GM18508 (cell line): ENCODE data around the gene AFDN.
"Not testable (repeated sequence)": the region's sequence is repeated elsewhere in the genome, so short reads cannot be mapped to it uniquely, and the experiment has no call there.

ENCODE experiments used
- ATAC-seq: cut with Tn5 transposase; IDR thresholded peaks from one replicate; pipeline ENCODE4 v1.9.1; 2021; ENCODE audit warnings: moderate number of reproducible peaks; ENCODE audit not compliant: insufficient read depth, unreplicated experiment

The AFDN gene

DNA sequence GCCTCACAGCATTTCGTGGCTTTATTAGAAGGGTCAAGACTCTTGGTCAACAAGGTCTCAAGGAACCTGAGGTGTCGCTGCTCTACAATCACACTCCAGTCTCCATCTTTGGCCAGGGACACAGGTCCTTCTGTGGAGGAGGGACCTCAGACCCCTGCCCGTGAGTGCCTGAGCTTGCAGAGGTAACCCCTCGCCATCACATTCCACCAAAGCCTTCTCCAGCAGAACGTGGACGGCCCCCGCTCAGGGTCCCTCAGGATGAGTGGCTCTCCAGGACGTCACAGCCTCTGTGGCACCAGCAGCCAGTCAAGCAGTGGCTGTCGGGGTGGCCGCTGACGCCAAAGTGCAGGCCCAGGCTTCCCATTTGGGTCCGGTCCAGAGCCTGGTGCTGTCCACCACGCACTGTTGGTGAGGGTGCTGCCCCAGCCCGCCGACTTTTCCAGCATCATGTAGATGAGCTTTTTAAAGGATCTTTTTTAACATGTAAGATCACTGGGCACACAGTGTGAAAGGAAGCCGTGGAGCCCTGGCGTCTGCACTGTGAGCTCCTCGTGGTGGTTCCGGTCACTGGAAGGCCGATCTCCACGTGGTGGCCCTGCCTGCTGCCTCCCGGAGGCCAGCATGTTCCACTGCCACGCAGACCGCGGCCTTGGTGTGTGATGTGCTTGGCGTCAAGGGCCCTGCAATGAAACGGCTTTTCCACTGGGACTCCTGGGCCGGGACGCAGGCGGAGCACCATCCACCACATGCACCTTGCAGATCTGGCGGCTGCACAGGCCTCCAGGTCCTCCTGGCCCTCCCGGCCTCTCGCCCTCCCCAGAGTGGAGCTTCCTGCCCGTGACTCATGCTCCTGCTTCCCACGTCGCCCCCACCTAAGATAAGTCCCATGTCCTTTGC is 162.5 kb downstream of the AFDN start:
- no peak for ATAC-seq

DNA sequence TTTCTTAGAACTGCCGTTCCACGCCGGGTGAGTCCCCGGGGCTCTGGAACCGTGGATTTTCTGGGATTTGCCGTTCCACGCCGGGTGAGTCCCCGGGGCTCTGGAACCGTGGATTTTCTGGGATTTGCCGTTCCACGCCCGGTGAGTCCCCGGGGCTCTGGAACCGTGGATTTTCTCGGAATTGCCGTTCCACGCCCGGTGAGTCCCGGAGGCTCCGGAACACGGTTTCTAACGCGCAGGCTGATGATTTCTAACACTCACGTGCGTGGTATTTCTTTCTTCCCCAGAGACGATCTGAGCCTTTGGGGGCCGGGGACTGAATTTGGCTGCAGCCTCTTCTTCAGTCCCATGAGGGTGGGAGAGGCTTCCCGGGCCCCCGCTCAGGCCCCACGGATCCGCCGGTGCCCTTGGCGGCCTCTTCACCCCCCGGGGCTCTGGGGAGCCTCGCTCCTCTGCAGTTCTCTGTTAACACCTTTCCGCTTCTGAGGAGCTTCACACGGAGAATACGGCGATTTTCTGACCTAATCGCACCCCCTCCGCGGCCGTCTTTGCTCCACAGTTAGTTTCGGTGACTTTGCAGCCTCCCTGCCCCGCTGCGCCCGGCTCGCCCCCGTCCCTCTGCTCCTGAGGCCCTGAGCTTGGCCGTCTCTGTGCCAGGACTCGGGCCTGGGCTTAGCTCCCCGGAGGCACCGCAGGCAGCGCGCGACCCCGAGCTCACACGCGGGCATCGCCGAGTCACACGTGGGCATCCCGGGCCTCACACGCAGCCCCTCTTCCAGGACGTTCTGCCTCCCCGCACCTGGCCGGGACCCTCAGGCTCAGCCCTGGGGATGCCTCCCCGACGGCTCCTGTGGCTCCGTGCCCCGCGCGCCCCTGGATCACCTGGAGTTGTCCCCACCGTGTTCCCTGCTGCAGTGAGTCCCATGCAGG is 163.6 kb downstream of the AFDN start:
- no peak for ATAC-seq

DNA sequence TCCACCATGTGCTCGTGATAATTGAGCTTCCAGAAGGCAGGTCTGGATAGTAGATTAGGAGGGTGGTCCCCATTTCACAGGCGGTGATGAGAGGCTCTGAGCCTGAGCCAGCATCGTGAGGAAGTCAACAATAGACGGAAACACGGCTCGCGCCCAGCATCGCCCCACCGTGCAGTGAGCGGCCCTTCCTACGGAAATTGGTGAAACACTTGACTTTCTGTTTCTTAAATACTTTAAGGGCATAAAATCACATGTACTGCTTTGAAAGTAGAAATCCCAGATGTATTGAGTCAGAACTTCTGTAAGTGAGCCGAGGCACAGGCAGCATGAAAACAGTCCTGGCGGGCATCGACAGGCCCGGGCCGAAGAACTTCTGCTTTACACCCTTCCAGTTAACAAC is 166.5 kb downstream of the AFDN start:
- no peak for ATAC-seq

DNA sequence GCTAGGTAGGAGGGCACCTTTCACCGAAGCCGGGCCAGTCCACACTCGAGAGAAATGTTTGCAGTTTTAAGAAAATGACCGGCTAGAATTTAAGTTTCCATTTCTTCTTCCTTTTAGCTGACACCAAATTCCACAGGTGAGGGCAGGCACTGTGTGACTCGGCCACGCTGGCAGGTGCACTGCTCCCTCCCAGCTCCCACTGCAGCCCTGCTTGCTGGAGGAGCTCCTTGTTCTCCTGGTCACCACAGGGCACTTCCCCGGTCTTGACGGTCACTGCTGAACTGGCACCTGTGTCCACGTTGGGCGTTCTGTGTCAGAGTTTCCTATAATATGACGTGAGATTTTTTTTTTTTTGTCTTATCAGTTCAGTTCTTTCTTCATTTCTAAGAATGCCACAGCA is 167.1 kb downstream of the AFDN start:
- ATAC-seq = no peak

- ATAC-seq = no peak
These were observed 168.6 kb downstream of the AFDN start for GRCh38 chr6:167995302-167995701.

- no peak for ATAC-seq
These were observed 169.0 kb downstream of the AFDN start for GRCh38 chr6:167995731-167996151.

DNA sequence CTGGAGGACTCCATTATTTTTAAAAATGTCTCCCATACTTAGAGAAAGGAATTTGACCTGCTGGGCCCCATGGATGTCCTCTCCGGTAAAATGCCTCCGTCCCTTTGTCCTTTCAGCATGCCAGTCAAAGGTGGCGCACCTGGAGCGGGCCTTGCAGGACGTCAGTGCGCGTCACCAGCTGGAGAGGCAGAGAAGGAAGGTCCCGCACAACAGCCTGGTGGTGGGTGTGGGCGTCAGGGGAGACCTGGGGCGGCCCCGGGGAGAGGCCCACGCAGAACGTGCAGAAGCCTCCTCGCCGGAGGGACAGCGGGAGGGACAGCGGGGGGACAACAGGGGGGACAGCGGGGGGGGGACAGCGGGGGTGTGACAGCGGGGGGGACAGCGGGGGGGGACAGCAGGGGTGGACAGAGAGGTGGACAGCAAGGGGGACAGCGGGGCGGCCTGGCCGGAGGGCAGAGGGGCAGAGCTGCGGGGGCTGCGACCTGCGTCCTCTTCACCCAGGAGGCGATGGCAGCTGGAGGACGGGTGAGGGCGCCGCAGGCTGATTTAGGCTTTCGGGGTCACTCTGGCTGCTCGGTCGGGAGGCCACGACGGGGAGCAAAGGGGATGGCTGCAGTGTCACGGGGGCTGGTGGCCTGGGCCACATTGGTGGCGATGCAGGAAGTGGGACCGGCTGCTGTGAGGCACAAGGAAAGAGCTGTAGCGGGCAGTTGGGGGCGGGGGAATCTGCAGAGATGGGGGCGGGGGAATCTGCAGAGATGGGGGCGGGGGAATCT is 169.9 kb downstream of the AFDN start:
- no peak for ATAC-seq

GRCh38 chr6:167997642-167998041 is 170.9 kb downstream of the AFDN start, which contains the start of gene KIF25:
Gene KIF25 (plus strand): TSS chr6:167997671. CDS start chr6:168029586, 31,915 bp downstream.
- no peak for ATAC-seq

- ATAC-seq = no peak
These were observed 171.5 kb downstream of the AFDN start for GRCh38 chr6:167998215-167998614.

DNA sequence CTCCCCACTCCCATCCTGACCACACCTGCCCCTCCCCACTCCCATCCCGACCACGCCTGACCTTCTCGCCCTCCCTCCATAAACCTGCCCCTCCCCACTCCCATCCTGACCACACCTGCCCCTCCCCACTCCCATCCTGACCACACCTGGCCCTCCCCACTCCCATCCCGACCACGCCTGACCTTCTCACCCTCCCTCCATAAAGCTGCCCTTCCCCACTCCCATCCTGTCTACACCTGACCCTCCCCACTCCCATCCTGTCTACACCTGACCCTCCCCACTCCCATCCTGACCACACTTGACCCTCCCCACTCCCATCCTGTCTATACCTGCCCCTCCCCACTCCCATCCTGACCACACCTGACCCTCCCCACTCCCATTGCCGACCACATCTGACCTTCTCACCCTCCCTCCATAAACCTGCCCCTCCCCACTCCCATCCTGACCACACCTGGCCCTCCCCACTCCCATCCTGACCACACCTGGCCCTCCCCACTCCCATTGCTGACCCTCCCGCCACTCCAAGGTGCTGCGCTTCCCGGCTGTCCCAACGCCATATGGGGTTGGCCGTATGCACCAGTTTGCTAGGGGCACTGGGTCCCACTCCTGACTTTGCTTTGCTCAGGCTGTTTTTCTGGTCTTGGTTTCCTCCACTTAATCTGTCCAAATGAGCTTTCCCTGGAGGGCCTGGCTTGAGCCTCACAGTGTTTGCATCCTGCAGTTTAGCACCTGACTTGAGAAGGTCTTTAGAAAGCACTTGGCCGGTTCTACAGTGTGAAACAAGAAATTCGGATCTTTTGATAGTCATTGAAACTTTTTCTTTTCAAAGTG is 173.7 kb downstream of the AFDN start:
- ATAC-seq = no peak

- ATAC-seq = no peak
These were observed 174.3 kb downstream of the AFDN start for GRCh38 chr6:168001029-168001332.

- not testable (repeated sequence) for ATAC-seq
These were observed 174.8 kb downstream of the AFDN start for GRCh38 chr6:168001514-168001913.

GRCh38 chr6:168002804-168003203 is 176.1 kb downstream of the AFDN start:
- no peak for ATAC-seq

DNA sequence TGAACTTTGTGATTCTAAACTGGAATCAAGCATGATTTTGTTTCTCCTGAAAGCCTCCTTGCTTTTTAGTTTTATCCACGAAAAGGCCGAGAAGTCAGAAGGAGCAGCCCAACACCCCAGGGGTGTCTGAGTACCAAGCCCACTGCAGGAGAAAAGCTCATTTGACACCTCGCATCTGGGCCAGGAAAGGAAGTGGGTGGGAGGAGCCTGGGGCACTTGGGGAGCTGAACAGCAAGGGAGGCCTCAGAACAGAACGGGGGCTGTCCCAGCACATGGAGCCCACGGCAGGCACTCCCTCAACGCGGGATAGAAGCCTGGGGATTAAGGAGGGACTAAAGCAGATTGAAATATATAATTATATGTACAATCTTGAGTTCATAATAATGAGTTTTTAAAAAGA is 177.3 kb downstream of the AFDN start:
- ATAC-seq = no peak

GRCh38 chr6:168004945-168005344 is 178.2 kb downstream of the AFDN start:
- no peak for ATAC-seq

DNA sequence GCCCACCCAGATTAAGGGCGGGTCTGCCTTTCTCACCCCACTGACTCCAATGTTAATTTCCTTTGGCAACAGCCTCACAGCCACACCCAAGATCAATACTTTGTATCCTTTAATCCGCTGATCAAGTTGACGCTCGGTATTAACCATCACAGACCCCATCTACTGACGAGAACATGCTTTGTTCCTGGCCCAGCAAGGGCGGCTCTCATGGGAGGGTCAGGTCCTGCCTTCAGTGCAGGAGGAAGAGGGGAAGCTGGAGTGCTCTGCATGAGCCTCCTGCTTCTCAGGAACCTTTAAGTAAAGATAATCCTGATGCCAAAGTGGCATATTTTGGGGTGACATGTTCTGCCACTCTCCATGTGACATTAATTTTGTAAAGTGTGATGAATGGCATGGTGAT is 179.1 kb downstream of the AFDN start:
- ATAC-seq = no peak

GRCh38 chr6:168007592-168008338 is 181.1 kb downstream of the AFDN start:
- ATAC-seq = no peak

- no peak for ATAC-seq
These were observed 182.6 kb downstream of the AFDN start for GRCh38 chr6:168009331-168009730.

DNA sequence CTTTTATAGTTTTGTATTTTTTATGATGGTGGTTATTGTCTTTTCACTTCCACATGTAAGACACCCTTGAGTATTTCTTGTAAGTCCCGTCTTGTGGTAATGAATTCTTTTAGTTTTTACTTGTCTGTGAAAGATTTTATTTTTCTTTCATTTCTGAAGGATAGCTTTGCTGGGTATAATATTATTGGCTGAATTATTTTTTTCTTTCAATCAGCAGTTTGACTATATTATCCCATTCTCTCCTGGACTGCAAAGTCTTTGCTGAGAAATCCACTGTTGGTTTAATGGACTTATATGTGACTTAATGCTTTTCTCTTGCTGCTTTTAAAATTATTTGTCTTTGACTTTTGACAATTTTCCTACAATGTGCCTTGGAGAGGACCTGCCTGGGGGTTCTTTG is 184.6 kb downstream of the AFDN start:
- ATAC-seq = no peak
